HG02970 (cell line): ENCODE data around the gene NUDCD2.
"Not testable (repeated sequence)": the region's sequence is repeated elsewhere in the genome, so short reads cannot be mapped to it uniquely, and the experiment has no call there.

Source experiments
- ATAC-seq: cut with Tn5 transposase; IDR thresholded peaks from one replicate; pipeline ENCODE4 v1.9.1; 2021; ENCODE audit warnings: mild to moderate bottlenecking, moderate library complexity, moderate number of reproducible peaks; ENCODE audit not compliant: unreplicated experiment, low FRiP score

NUDCD2 gene

DNA sequence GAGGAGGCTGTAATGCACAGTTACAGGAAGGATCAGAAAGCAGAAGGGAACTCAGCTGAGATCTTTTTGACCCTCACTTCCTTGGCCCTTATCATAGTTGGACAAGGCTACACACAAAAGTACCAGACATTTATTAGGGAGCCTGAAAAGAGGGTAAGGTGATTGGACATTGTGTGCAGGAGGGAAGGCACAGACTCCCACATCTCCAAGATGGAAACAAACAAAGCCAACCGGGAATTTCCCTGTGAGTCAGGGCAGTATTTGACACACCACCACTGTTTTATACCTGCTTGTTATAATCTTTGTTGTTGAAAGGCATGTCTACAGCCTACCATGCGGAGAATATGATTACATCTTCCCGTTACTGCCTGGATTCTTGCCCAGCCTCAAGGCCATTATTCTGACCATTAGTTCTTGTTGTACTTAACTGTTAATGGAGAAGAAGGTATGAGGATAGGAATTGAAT, 25.5 kb downstream of the NUDCD2 start:
- ATAC-seq = no peak

DNA sequence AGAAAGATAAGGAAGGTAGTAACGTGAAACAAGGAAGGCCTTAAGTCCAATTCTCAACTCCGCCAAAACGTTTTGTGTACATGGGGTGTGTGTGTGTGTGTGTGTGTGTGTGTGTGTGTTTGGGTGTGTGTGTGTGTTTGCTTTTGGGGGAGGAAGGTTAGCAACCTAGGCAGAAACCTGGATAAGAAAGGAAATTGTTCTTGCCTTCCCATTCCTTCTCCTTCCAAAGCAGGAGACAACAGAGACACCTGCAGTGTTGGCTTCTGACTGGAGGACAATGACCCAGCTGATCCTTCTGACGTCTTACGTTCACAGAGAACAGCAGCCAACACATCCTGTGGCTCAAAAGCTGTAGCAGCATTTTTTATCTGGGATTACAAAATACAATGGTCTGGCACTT, 26.6 kb downstream of the NUDCD2 start:
- no peak for ATAC-seq

DNA sequence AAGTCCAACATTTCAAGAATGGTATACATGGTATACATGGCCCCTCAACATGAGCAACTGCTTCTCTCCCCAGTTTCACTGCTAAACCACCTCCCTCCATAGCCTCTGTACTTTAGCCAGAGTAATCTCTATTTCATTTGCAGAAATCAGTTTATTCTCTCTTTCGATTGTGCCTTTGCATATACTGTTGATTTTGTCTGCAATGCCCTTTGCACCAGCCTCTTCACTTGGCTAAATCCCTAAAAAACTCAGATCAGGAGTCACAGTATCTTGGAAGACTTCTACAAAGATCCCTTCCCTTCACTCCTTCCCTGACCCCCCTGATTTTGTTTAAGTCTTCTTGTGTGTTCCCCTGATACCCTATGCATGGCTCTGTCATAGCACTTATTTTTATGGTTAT, 27.4 kb downstream of the NUDCD2 start:
- ATAC-seq = no peak

DNA sequence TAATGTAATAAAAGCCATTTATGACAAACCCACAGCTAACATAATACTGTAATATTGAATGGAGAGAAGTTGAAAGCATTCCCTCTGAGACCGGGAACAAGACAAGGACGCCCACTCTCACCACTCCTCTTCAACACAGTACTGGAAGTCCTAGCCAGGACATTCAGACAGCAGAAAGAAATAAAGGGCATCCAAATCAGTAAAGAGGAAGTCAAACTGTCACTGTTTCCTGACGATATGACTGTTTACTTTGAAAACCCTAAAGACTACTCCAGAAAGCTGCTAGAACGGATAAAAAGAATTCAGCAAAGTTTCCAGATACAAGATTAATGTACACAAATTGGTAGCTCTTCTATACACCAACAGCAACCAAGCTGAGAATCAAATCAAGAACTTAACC, 33.8 kb downstream of the NUDCD2 start:
- not testable (repeated sequence) for ATAC-seq

DNA sequence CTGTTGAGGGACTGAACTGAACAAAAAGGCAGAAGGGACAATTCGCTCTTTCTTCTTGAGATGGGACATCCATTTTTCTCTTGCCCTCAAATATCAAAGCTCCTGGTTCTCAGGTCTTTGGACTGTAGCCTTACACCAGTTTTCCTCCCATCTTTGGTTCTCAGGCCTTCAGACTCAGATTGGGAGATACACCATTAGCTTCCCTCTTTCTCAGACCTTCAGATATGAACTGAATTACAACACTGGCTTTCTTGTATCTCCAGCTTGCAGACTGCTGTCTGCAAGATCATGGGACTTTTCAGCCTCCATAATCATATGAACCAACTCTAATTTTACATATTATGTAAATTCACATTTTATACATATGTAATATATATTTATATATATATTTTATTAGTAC, 35.1 kb downstream of the NUDCD2 start:
- ATAC-seq = no peak

DNA sequence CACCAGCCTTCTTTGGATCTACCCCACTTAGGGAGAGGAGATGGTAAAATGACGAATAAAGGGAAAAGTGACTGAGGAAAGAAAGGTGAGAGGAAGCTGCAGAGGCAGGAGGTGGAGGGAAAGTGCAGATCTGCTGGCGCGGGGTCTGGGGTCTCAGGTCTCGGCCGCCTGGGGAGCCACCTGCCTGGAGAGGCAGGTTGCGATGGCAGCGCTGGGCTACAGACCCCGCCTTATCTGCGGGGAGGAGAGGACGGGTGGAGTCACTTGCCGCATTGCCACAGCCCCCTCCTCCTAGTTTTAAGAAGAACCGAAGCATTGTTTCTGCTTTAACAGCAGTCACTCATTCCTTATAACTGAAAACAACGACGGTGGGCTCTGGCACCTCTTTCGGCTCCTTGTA, 44.2 kb downstream of the NUDCD2 start:
- not testable (repeated sequence) for ATAC-seq

DNA sequence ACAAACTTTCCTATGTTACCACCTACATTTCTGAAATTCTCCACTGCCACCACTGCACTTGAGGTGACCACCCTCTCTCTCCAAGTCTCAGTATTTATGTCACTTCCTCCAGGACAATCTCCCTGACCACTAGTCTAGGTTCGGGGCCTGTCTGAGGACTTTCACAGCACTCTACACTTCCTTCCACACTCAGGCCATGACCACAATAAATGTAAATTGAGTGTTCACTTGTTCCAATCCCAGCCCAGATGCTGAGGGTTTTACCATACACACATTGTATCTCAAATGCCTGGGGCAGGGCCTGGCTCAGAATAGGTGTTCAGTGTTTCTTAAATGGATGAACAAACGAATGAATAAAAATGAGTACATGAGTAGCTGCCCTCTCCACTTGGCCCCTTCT, 49.4 kb downstream of the NUDCD2 start:
- no peak for ATAC-seq

DNA sequence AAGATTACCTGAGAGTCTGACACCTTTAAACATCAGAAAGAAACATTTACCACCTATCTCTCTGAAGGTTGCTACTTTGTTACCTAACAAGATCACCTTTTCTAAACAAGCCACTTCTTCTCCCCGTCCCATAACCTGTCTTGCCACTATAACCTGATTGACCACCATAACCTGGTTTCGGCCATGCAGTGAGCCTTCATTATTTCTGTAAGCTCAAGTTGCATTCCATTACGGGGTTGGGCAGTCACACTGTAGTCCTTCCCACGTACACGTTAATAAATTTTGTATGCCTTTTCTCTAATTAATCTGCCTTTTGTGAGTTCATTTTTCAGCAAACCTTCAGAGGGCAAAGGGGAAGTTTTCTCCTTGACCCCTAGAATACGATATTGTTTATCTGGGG, 50.5 kb downstream of the NUDCD2 start:
- ATAC-seq = no peak

DNA sequence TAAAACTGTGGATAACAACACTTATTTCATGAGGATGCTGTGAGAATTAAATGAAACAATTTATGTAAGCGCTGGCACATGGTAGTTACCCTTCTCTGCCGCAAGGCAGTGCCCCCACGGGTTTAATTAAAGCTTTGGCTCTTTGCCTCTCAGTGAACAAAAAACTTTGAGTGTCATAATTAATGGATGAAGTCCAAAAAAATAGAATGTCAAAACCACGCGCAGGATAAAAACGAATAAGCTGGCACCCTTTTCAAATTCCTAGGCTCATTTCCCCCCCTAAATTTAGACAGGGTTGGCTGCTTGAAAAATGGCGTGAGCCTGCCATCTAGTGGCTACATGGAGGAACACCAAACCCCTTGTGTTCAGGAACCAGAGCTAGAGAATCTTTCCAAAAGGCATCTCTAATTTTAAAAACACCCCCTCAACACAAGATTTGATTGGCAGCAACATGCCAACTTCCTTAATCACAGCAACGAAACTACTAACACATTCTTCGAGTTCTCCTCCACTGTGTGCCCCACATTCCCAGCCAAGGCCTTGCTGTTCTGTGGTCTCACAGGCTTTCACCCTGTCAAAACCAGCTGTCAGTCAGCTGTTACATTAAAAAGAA, 51.5 kb downstream of the NUDCD2 start:
- ATAC-seq = peak; percentile 65

DNA sequence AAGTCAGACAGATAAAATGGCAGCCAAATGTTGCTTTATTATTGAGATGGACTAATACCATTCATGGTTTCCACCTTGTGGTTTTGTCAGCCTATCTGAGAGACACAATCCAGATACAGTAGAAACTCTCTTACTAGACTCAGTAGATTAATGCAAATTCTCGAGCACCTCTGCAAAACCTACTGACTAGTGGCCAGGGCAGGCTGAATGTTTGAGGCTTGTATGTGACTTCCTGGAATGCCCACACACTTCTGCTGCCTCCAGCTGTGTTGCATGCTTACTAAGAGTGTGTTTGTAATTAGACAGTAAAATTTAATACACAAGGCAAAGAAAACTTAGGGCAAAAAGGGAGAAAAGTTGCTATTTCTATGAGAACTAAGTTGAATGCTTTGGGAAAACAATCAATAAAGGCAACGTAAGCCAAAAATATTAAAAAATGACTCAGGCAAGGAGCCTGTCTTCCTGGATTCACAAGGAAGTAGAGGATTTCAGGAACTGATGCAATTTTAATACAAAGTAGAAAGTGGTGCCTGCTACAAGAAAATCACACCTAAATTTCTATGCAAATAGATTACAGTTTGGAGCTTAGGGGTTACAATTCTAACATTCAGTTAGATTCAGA, 52.8 kb downstream of the NUDCD2 start:
- peak; percentile 69 for ATAC-seq

DNA sequence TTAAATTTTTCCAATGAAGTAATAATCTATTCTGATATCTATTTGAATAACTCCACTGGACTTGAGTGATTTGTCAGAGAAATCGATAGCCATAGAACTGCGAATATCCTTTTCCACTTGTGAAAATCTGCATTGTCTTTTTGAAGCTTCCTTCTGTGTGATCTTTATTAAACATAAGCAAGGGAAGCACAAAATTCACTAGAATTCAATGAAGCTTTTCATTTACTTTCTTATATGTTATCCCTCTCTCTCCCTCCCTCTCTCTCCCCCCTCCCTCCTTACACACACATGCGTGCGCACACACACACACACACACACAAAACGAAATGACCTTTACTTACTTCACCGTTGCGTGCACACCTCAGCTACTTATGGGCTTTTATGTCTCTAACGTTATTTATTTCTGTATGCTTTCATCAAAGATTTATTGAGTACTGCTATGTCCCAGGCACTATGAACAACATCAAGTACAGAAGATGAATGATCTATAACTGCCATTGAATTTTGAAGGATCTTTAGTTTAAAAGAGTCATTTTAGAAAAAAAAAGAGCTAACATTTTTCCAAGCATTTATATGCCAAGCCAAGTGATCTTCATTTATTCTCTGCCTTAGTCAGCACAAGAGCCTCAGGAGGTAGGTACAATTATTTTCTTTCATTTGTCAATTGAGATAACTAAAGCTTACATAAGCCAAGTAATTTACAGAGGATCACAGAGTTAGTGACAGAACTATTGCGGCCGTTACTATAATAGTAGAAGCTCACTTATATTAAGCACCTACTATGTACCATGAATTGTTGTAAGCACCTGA, 55.3 kb downstream of the NUDCD2 start:
- ATAC-seq = no peak

DNA sequence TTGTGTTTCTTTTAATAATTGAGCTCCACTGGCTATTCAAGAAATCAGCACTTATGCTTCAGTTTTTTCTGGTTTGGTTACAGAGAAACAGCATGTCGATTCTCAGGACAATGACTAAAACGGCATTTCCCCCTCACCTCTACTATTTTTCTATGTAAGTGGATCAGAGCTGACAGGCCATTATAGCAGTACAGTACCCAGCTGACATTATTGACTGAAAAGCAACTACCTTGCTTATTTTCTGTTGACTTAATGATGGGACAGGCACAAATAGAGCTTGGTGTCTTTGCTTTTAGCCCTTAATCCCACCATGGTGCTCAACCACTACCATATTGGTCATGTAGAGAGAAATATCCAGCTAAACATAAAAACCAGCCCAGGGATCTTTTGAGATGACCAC, 57.9 kb downstream of the NUDCD2 start:
- no peak for ATAC-seq

DNA sequence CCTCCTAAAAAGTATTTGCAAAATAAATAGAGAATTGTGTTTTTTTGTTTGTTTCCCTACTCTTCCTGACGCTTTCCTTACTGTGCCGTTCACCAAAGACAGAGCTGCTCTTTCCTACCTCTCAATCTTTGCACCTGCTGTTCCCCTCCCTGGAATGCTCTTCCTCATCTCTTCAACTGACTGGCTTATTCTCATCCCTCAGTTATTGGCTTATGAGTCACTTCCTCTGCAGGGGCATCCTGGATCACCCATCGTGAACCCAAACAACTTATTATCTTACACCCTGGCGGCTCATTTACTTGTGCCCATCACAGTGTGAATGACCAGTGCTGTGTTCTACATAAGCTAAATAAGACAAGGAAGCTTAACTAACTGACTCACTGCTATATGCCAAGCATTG, 58.6 kb downstream of the NUDCD2 start:
- ATAC-seq = no peak

DNA sequence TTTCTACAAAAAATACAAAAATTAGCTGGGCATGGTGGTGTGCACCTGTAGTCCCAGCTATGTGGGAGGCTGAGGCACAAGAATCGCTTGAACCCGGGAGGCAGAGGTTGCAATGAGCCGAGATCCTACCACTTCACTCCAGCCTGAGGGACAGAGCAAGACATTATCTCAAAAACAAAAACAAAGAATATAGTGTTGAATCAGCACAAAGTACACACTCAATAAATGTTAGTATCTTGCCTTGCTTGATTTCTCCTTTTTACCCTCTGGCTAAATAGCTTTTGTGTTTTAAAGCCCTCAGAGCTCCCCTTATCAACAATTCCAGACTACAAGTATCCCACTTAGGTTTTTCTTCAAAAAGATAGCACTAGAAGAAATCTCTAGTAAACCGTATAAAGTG, 60.0 kb downstream of the NUDCD2 start:
- no peak for ATAC-seq

DNA sequence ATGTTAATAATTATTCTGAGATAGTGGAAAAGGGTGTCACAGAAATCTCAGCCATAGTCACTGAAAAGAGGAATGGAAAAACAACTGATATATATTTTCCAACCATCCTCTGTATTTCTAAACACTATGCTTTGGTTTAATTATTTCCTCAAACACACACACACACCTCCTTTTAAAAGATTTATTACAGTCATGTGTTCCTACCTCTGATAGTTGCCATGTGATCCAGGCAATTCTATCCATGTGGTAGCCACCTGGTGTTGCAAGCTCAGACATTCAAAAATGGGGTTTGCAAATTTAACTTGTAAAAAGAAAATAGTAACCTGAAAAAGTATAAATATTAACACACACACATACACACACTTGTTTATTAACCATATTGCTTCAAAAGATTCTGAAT, 62.5 kb downstream of the NUDCD2 start:
- ATAC-seq = no peak

DNA sequence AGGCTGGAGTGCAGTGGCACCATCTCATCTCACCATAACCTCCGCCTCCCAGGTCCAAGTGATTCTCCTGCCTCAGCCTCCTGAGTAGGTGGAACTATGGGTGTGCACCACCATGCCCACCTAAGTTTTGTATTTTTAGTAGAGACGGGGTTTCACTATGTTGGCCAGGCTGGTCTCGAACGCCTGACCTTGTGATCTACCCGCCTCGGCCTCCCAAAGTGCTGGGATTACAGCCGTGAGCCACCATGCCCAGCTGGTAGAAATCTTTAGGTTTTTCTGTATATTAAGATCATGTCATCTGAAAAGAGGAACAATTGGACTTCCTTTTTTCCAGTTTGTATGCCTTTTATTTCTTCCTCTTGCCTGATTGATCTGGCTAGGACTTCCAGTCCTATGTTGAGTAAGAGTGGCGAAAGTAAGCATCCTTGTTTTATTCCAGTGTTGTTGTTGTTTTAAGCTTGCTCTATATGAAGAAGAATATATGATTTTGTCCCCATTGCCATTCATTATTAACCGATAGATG, 63.0 kb downstream of the NUDCD2 start:
- ATAC-seq = not testable (repeated sequence)
